GM18502 (cell line): ENCODE results near the gene OR12D1.
"Not testable (repeated sequence)": the region's sequence is repeated elsewhere in the genome, so short reads cannot be mapped to it uniquely, and the experiment has no call there.

Source experiments
- ATAC-seq: cut with Tn5 transposase; IDR thresholded peaks from one replicate; pipeline ENCODE4 v1.9.1; 2021; ENCODE audit warnings: mild to moderate bottlenecking; ENCODE audit not compliant: unreplicated experiment, poor library complexity

The OR12D1 gene

DNA sequence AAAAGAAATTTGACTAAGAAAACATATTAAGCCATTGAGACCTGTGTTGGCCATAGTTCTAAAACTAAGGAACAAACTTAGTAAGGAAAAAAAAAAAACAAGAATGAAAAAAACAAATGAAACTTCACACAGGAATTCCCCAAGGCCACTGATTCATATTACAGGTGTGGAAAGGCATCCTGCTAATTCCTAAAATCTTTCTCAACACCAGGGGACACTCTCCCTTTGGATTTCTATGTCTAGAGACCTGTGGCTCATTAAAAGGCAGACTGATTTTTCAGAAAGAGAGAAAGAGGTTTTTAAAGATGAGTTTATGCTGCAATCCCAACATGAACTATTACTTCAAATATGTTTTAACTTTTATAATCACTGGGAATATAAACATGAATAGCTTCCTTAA is at the start of gene OR12D1:
Gene OR12D1 (plus strand): TSS at position 341 of the 400 bp plus-strand sequence.
- no peak for ATAC-seq

- ATAC-seq: no peak
Measured at GRCh38 chr6:29368765-29369164, 46.0 kb upstream of the OR12D1 start, which contains the start of gene OR5V1. Gene OR5V1 (minus strand): TSS chr6:29368865. CDS start chr6:29356195, 12,670 bp downstream.

DNA sequence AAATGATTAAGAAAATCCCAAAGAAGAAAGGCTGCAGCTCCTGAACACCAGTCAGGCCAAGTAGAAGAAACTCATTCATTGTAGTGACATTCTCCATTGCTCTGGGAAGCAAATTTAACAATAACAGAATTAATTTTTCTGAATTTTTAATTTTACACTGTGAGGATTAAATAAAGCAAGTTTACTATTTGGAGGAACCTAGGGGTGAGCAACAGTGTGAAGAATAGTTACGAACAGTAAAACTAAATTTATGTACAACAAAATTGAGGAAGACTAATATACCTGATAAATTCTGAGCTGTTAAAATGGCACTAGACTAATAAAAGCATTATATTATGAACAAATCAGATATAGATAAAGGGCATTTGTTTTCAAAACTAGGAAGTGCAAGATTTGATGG is 39.5 kb upstream of the OR12D1 start, which contains the start of gene OR12D3:
Gene OR12D3 (minus strand): TSS at position 101 of the 400 bp plus-strand sequence. CDS start 4 bp downstream, at position 97.
- no peak for ATAC-seq

DNA sequence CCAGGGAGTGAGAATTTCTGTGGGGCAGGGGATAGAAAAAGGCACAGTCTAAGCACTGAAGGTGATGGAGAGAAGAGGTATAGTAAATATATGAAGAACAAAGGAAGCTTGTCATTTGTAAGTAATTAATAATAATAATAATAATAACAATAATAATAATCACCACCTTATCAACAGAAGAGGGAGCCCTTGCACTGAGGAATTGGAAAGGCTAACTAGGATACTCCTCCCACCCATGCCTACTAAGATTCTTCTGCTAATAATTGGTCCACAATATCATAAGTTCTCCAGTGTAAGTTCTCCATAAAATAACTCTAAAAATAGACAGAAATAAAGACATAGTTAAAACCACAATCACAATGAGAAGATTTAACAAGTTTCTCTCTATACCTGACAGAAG is 38.7 kb upstream of the OR12D1 start:
- no peak for ATAC-seq

GRCh38 chr6:29388533-29388932 is 26.2 kb upstream of the OR12D1 start:
- no peak for ATAC-seq

DNA sequence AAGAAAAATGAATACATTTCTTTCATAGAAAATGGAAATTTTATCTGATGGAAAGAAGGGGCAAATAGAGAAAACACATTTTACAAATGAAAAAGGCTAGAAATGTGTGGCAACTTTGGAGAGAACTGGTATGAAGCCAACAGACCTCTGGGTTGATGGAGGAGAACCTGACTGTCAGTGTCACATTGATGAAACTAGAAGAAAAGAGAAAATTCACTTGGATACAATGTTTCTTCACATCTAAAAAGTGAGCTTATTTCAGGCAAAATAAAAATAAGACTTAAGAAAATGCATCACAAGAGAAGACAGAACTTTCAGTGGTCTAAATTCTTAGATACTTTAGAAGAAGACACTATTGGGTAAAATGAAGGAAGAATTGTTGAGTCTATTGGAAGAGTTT is 19.4 kb upstream of the OR12D1 start, which contains the start of gene OR12D2:
Gene OR12D2 (plus strand): TSS at position 301 of the 400 bp plus-strand sequence. CDS start 1,069 bp downstream, outside the sequence.
- ATAC-seq: no peak

- ATAC-seq: no peak
Measured at GRCh38 chr6:29399525-29399924, 15.2 kb upstream of the OR12D1 start.

- no peak for ATAC-seq
Measured at GRCh38 chr6:29403801-29404200, 10.9 kb upstream of the OR12D1 start.

DNA sequence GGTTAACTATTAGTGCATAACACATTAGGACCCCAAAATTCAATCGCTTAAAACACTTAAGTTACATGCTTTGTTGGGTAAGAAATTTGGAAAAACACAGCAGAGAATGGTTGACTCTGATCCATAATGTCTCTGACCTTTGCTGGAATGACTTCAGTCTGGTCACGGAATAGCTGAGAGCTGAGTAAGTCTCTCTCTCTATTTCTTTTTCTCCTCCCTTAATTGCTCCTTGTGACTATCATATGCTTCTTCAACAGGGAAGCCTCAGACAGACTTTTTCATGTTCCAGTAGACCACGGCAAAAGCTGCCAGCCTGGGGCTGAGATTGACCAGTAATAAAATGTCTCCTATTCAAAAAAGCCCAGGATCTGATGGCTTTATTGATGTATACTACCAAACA is 4.8 kb downstream of the OR12D1 start:
- ATAC-seq: no peak

DNA sequence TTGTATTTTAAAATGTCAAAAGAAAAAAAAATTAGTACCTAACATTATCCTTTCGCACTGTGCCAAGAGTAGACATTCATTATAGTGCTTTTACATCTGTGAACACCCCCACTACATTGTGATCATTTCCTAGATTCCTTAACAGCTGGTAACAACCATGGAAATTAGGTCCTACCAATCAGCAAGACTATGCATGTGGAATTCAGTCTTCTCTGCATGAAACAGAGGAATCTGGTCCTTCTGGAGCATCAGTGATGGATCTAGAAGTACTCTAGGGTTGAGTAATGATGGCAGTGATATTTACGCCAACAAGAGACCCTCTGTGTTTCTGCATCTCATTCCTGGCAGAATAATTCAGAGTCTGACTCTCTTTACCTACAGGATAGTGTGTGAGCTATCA is 9.4 kb downstream of the OR12D1 start:
- no peak for ATAC-seq

DNA sequence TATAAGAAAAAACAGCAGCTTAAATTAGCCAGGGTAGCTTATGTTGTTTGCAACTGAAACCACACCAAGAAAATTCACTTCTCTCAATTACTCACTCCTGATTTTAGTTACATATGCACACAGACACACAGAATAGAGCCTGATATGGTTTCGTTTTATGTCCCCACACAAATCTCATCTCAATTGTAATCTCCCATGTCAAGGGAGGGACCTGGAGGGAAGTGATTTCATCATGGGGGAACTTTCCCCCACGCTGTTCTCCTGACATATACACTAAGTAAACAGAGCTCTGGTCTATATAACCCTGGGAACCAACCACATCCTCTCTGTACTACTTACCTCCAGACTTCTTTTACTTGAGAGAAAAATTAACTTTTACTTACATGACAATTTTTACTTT is 9.8 kb downstream of the OR12D1 start:
- ATAC-seq: no peak

DNA sequence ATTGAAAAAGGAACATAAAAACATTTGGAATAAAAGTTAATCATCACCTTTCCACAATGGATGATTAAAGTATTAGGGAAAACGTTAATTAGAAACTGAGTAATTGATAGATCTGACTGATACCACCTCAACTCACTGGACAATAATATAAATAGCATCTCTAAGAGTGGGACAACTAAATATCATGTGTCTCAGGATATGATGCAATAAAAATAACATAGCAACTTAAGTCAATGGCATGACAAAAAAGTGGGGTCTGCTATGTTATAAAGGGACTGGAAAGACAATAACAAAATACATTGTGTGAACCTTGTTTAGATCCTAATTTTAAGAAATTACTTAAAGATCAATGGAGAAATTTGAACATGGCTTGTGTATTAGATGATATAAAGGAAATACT is 10.3 kb downstream of the OR12D1 start:
- ATAC-seq: no peak

- no peak for ATAC-seq
Measured at GRCh38 chr6:29426654-29427053, 11.9 kb downstream of the OR12D1 start.

GRCh38 chr6:29436730-29437129 is 22.0 kb downstream of the OR12D1 start:
- ATAC-seq: not testable (repeated sequence)

DNA sequence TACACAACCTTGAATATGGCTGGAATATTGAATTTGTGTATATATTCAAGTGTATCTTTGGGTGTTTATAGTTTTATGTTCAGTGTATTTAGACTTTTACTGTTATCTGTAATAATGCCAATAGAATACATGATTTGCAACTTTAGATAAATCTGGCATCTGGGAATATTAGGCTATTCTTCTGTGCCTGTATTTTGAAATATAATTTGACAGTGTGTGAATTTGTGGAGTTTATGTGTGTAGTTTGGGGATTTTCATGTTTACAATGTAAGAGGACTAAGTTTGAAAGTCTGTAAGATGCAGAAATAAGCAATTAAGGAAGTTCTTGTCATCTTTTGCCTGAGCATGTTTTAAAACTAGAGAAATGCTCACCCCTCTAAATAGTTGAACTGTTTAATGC is 24.3 kb downstream of the OR12D1 start, which contains the start of gene OR10C1:
Gene OR10C1 (plus strand): TSS at position 301 of the 400 bp plus-strand sequence. CDS start 710 bp downstream, outside the sequence.
- ATAC-seq: no peak

DNA sequence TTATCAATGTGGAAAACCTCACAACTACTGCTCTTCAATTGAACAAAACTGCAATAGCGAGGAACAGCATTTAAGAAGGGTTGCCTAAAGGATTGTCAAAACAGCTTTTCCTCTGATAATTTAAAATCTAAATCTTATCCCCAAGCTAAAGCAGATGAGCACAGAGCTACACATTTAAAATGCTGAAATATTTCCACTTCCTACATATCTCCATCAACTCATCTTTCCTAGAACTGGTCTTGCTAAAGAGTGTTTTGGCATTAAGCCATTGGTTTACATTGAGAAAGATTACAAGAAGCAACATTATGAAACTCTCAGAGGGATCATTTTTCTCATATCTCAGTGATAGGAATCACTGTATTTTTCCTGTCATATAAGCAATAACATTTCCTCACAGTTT is 28.0 kb downstream of the OR12D1 start:
- no peak for ATAC-seq

- not testable (repeated sequence) for ATAC-seq
Measured at GRCh38 chr6:29444031-29444430, 29.3 kb downstream of the OR12D1 start.

DNA sequence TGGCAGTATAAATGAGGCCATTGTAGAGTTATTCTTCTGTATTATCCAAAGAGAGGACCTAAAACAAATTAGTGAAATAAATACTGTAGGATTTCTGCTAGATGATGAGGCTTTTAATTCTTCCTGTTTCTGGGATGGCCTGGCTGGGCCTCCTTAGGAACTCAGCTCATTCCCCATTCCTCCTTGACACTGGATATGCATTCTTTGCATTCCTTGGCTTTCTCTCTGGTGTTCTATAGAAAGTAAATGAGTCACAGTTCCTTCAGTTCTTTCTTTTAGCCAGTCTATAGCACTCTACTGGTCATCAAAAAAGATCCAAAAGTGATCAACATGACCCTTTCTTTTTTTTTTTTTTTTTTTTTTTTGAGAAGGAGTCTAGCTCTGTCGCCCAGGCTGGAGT is 32.9 kb downstream of the OR12D1 start:
- no peak for ATAC-seq

DNA sequence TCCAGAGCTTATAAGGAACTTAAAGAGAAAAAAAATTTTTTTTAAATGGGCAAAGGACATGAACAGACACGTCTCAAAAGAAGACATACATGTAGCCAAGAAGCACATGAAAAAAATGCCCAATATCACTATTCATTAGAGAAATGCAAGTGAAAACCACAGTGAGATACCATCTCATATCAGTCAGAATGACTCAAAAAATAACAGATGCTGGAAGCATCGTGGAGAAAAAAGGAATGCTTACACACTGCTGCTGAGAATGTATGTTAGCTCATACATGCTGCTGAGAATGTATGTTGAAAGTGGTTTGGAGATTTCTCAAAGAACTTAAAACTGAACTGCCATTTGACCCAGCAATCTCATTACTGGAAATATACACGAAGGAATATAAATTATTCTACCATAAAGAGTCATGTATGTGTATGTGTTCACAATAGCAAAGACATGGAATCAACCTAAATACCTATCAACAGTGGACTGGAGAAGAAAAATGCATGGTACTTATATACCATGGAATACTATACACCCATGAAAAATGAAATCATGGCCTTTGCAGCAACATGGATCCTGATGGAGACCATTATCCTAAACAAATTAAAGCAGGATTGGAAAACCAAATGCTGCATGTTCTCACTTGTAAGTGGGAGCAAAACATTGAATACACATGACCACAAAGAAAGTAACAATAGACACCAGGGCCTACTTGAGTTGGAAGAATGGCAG is 36.9 kb downstream of the OR12D1 start:
- ATAC-seq: no peak

GRCh38 chr6:29456971-29457370 is 42.2 kb downstream of the OR12D1 start, which contains the start of the genes OR11A1 and OR2H1:
Gene OR11A1 (minus strand): TSS chr6:29457071. CDS start chr6:29427641, 29,430 bp downstream.
Gene OR2H1 (plus strand): TSS chr6:29457155. CDS start chr6:29461770, 4,615 bp downstream.
- no peak for ATAC-seq

- no peak for ATAC-seq
Measured at GRCh38 chr6:29461021-29461814, 46.5 kb downstream of the OR12D1 start.
